CD14-positive monocyte (primary cell): ENCODE measurements around the gene STPG1. TPM values are rescaled to one million over a fixed set of nuclear protein-coding genes. Genes with fewer than 3 reads are reported as not detected.

ENCODE experiments used
- DNase-seq, 3 donors: peaks; one replicate each; pipeline ENCODE4 v3.0.0-alpha.2; 2011 to 2022
- H2AFZ ChIP-seq: 2 replicates; pipeline ENCODE4 v1.6.0; 2012; ENCODE audit warnings: mild to moderate bottlenecking, low read depth, low read length, inconsistent platforms; ENCODE audit not compliant: insufficient read depth, poor library complexity, severe bottlenecking
- H3K27ac ChIP-seq, 2 donors: 1 replicate in 1 of 2; 2 replicates in 1 of 2; pipeline ENCODE4 v1.5.1; 2012 to 2013; ENCODE audit warnings: low read length in 2 of 2, control low read depth in 1 of 2, inconsistent platforms in 1 of 2, low read depth in 1 of 2, mild to moderate bottlenecking in 1 of 2
- H3K27me3 ChIP-seq, 2 donors: one replicate each; pipeline versions ENCODE4 v1.6.0 to v1.6.1; 2011 to 2013; ENCODE audit warnings: low read length in 2 of 2; ENCODE audit not compliant: control insufficient read depth in 2 of 2, insufficient read depth in 2 of 2
- H3K36me3 ChIP-seq, 2 donors: replicated peaks in 1 of 2; 1 replicate in 1 of 2; 2 replicates in 1 of 2; pipeline versions ENCODE4 v1.5.1 to v1.6.1; 2012 to 2013; ENCODE audit warnings: low read length in 2 of 2, control low read depth in 1 of 2, inconsistent platforms in 1 of 2, mild to moderate bottlenecking in 1 of 2; ENCODE audit not compliant: insufficient read depth in 2 of 2, control insufficient read depth in 1 of 2
- H3K4me1 ChIP-seq, 2 donors: 1 replicate in 1 of 2; 2 replicates in 1 of 2; pipeline versions ENCODE4 v1.5.1 to v1.6.1; 2012 to 2013; ENCODE audit warnings: low read length in 2 of 2, control low read depth in 1 of 2, inconsistent platforms in 1 of 2, mild to moderate bottlenecking in 1 of 2, moderate library complexity in 1 of 2; ENCODE audit not compliant: insufficient read depth in 2 of 2, control insufficient read depth in 1 of 2
- H3K4me2 ChIP-seq: replicated peaks from 2 replicates; pipeline ENCODE3; 2012; ENCODE audit warnings: low read length, moderate library complexity, mild to moderate bottlenecking; ENCODE audit not compliant: poor library complexity, severe bottlenecking; ENCODE audit errors: extremely low read depth
- H3K4me3 ChIP-seq, 3 experiments: fragments of 200-600 bp in 1 of 3; sonication (generic) in 1 of 3; replicated peaks in 1 of 3; 1 replicate in 2 of 3; 2 replicates in 1 of 3; pipeline ENCODE4 v1.5.1; 2011 to 2013; ENCODE audit warnings: low read length in 3 of 3, mild to moderate bottlenecking in 3 of 3, control low read depth in 2 of 3, low read depth in 2 of 3, inconsistent platforms in 1 of 3, moderate library complexity in 1 of 3
- H3K79me2 ChIP-seq: 2 replicates; pipeline ENCODE4 v1.6.0; 2012; ENCODE audit warnings: mild to moderate bottlenecking, control low read depth, inconsistent platforms, low read length, moderate library complexity; ENCODE audit not compliant: insufficient read depth
- H3K9ac ChIP-seq: 2 replicates; pipeline ENCODE4 v1.6.0; 2017; ENCODE audit warnings: low read length, mild to moderate bottlenecking; ENCODE audit not compliant: insufficient read depth, poor library complexity, severe bottlenecking
- H3K9me3 ChIP-seq, 2 donors: replicated peaks in 1 of 2; 1 replicate in 1 of 2; 2 replicates in 1 of 2; pipeline versions ENCODE4 v1.5.1 to v1.6.1; 2012 to 2013; ENCODE audit warnings: low read length in 2 of 2, control low read depth in 1 of 2; ENCODE audit not compliant: control insufficient read depth in 1 of 2, insufficient read depth in 1 of 2
- H4K20me1 ChIP-seq: 2 replicates; pipeline ENCODE4 v1.6.0; 2012; ENCODE audit warnings: mild to moderate bottlenecking, low read length, control low read depth, moderate library complexity; ENCODE audit not compliant: insufficient read depth
- H3K27ac Mint-ChIP-seq, 7 donors: one replicate each; pipeline ENCODE4 v1.8.0; 2020; ENCODE audit warnings: mild to moderate bottlenecking in 7 of 7, mixed read lengths in 7 of 7, moderate library complexity in 6 of 7, inconsistent platforms in 2 of 7
- H3K27me3 Mint-ChIP-seq, 3 donors: one replicate each; pipeline ENCODE4 v1.8.0; 2021 to 2022; ENCODE audit warnings: low read depth in 3 of 3, mild to moderate bottlenecking in 3 of 3, mixed read lengths in 3 of 3, moderate library complexity in 3 of 3, inconsistent platforms in 1 of 3
- H3K36me3 Mint-ChIP-seq, 2 donors: one replicate each; pipeline ENCODE4 v1.8.0; 2020; ENCODE audit warnings: mixed read lengths in 2 of 2, inconsistent platforms in 1 of 2, mild to moderate bottlenecking in 1 of 2
- H3K4me1 Mint-ChIP-seq: one replicate; pipeline ENCODE4 v1.8.0; 2020; ENCODE audit warnings: mild to moderate bottlenecking, mixed read lengths
- H3K4me3 Mint-ChIP-seq, 2 donors: one replicate each; pipeline ENCODE4 v1.8.0; 2020; ENCODE audit warnings: mild to moderate bottlenecking in 2 of 2, mixed read lengths in 2 of 2, moderate library complexity in 1 of 2
- H3K9me3 Mint-ChIP-seq, 7 donors: one replicate each; pipeline ENCODE4 v1.8.0; 2020 to 2022; ENCODE audit warnings: mixed read lengths in 7 of 7, mild to moderate bottlenecking in 6 of 7, moderate library complexity in 6 of 7, inconsistent platforms in 2 of 7
- CTCF ChIP-seq: fragments of 200-600 bp; IDR thresholded peaks from one replicate; pipeline ENCODE4 v1.8.0; 2022; ENCODE audit warnings: antibody characterized with exemption, mild to moderate bottlenecking
- WGBS: methylation state at CpG from one replicate; pipeline ENCODE4 v1.1.5; 2013; ENCODE audit warnings: missing lambda C conversion rate; ENCODE audit not compliant: insufficient coverage; 5-methylcytosine and 5-hydroxymethylcytosine counted together
- intact Hi-C, 2 donors: fragments of 100-400 bp; cut with micrococcal nuclease; formaldehyde crosslinking; loops; one replicate each; pipeline versions ENCODE4 v1.15.0 to v1.15.1; 2023
- polyA plus RNA-seq, 3 donors: library from polyadenylated mRNA; depleted of rRNA in 1 of 3; unstranded in 2 of 3; stranded (reverse) in 1 of 3; fragments of 300-500 nt in 2 of 3; fragments of >200 nt in 1 of 3; fragmentation: Illumina TruSeq in 2 of 3; gene quantifications; 1 replicate in 2 of 3; 2 replicates in 1 of 3; pipeline ENCODE4 v1.2.3, GENCODE V29; 2012 to 2021

STPG1 gene
- polyA plus RNA-seq, 3 donors = 0.57 to 0.85 (median 0.60) TPM

- H3K9me3 Mint-ChIP-seq = no peaks in the 10 kb centered on the region
- H3K36me3 ChIP-seq = peaks cover 14 to 40% of the 10 kb centered on the region in 2 donors
Observed at GRCh38 chr1:24424990-24425389, 11.4 kb upstream of the STPG1 start.

GRCh38 chr1:24424207-24424606, 10.6 kb upstream of the STPG1 start:
- Mint-ChIP-seq H3K9me3 (no peaks in the 10 kb centered on the region), H3K36me3 (peaks cover 63 to 75% of the 10 kb centered on the region in 2 donors), H3K27me3 (no peaks in the 10 kb centered on the region), H3K27ac (no peak overlapping the region), H3K4me1 (peaks cover 21% of the 10 kb centered on the region), H3K4me3 (no peak overlapping the region)
- no peak overlapping the region for H3K27ac ChIP-seq
- no peak overlapping the region for H3K9ac ChIP-seq
- peaks cover 14 to 40% of the 10 kb centered on the region in 2 donors for H3K36me3 ChIP-seq
- TF ChIP-seq CTCF = no peak
- H3K4me1 ChIP-seq = peaks cover 13 to 19% of the 10 kb centered on the region in 2 donors
- DNase-seq = no peak
- no peak overlapping the region for H2AFZ ChIP-seq
- 100% methylated on average over 4 of the region's 5 CpGs for WGBS
- no peaks in the 10 kb centered on the region for H3K9me3 ChIP-seq
- intact Hi-C loops = no loop called here
- no peak overlapping the region for H3K4me3 ChIP-seq
- no peaks in the 10 kb centered on the region for H3K27me3 ChIP-seq
- H3K4me2 ChIP-seq = no peak overlapping the region
- peaks cover 8% of the 10 kb centered on the region for H3K79me2 ChIP-seq
- no peaks in the 10 kb centered on the region for H4K20me1 ChIP-seq

More at GRCh38 chr1:24424990-24425389, 11.4 kb upstream of the STPG1 start:
- Histone ChIP-seq H3K27ac (no peak overlapping the region), H4K20me1 (no peaks in the 10 kb centered on the region), H3K4me3 (no peak overlapping the region), H3K9ac (no peak overlapping the region), H3K27me3 (no peaks in the 10 kb centered on the region), H3K4me1 (peaks cover 9 to 11% of the 10 kb centered on the region in 2 donors), H3K79me2 (peaks cover 8% of the 10 kb centered on the region), H2AFZ (no peak overlapping the region), H3K4me2 (no peak overlapping the region), H3K9me3 (no peaks in the 10 kb centered on the region)
- intact Hi-C loops = no loop called here
- H3K36me3 Mint-ChIP-seq = peaks cover 65 to 70% of the 10 kb centered on the region in 2 donors
- no peak for TF ChIP-seq CTCF
- H3K27me3 Mint-ChIP-seq = no peaks in the 10 kb centered on the region
- DNase-seq = no peak
- no peak overlapping the region for H3K27ac Mint-ChIP-seq
- 78% methylated on average over 1 of the region's 3 CpGs for WGBS
- peaks cover 13% of the 10 kb centered on the region for H3K4me1 Mint-ChIP-seq
- H3K4me3 Mint-ChIP-seq = no peak overlapping the region
